RWPE2 (cell line): ENCODE measurements around the gene RAB1A.

Experiments
- ATAC-seq: fragments of 200-7000 bp; cut with Tn5 transposase; 3 replicates; pipeline ENCODE4 v1.9.1; 2021; ENCODE audit warnings: low read depth
- DNase-seq: peaks from one replicate; pipeline ENCODE4 v3.0.0-alpha.2; 2020; ENCODE audit warnings: low spot score
- H3K27ac ChIP-seq: fragments of 450-650 bp; 2 replicates; pipeline ENCODE4 v1.5.1; 2017; ENCODE audit warnings: mild to moderate bottlenecking; ENCODE audit not compliant: poor library complexity, severe bottlenecking
- H3K27me3 ChIP-seq: fragments of 250-450 bp; sonication (Bioruptor Pico); 2 replicates; pipeline ENCODE4 v1.5.1; 2021; ENCODE audit warnings: mild to moderate bottlenecking, moderate library complexity; ENCODE audit not compliant: insufficient read depth, poor library complexity, severe bottlenecking
- H3K36me3 ChIP-seq: fragments of 250-450 bp; sonication (Bioruptor Pico); 2 replicates; pipeline ENCODE4 v1.5.1; 2020; ENCODE audit warnings: low read depth, mild to moderate bottlenecking, moderate library complexity
- H3K4me1 ChIP-seq: fragments of 250-450 bp; sonication (Bioruptor Pico); 2 replicates; pipeline ENCODE4 v1.5.1; 2021; ENCODE audit warnings: mild to moderate bottlenecking, moderate library complexity; ENCODE audit not compliant: insufficient read depth, poor library complexity, severe bottlenecking
- H3K4me3 ChIP-seq: fragments of 250-450 bp; sonication (Bioruptor Pico); 2 replicates; pipeline ENCODE4 v1.5.1; 2021; ENCODE audit warnings: mild to moderate bottlenecking, moderate library complexity; ENCODE audit not compliant: severe bottlenecking
- H3K9me3 ChIP-seq: fragments of 250-450 bp; sonication (Bioruptor Pico); 2 replicates; pipeline ENCODE4 v1.5.1; 2021; ENCODE audit warnings: mild to moderate bottlenecking, moderate library complexity; ENCODE audit not compliant: severe bottlenecking
- CTCF ChIP-seq: fragments of 450-650 bp; IDR thresholded peaks from one replicate; pipeline ENCODE4 v1.5.1; 2017; ENCODE audit warnings: mild to moderate bottlenecking, moderate library complexity; ENCODE audit not compliant: poor library complexity, severe bottlenecking

RAB1A gene

DNA sequence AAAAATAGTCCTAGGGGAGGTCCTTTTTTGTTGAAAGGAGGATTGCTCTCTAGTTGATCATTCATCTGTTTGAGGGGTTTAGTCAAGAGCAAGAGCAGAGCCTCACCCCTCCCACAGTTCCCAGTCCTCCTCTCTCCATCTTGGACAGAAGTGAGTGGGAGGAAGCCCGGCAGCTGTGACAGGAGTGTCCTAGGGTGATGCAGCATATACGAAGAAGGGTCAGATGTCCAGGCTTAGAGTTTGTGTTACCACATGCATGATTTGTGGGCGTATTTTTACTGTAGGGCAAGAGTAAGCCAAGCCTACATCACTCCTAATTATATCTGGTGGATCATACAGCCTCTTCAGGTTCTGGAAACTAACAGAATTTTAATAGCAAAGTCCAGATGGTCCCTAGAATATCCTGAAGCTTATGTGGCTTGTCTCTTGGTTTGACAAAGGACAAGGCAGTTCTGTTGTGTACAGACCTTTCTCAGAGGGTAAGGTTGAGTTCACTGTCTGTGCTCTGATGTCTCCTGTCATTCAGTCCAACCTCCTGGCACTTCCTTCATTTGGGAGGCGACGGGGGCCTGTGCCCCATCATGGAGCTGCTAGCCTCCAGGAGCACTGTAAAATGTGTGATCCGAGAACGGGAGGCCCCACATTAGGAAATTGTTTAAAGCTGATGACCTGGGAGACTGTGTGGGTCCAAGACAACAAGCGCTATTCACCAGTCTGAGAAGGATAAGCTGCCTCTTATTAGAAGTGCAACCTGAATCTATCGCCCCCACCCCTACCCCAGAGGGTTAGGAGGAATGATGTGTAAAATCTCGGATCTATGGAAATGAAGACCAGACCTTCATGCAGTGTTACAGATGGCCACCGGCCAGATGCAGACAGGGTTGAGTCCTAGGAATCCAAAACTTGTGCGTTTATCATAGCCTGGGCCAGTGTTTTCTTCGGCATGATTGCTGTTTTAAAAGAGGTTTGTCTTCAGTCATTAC is 66.8 kb downstream of the RAB1A start:
- TF ChIP-seq CTCF, result no peak
- H3K4me3 ChIP-seq, result no peak overlapping the region
- peaks cover 26% of the 10 kb centered on the region for H3K4me1 ChIP-seq
- ATAC-seq (no peak), DNase-seq (no peak)
- H3K27me3 ChIP-seq, result no peaks in the 10 kb centered on the region
- H3K27ac ChIP-seq, result no peak overlapping the region
- no peaks in the 10 kb centered on the region for H3K9me3 ChIP-seq
- H3K36me3 ChIP-seq, result no peaks in the 10 kb centered on the region

- Histone ChIP-seq H3K4me1 (peaks cover 26% of the 10 kb centered on the region), H3K27ac (no peak overlapping the region), H3K9me3 (no peaks in the 10 kb centered on the region), H3K27me3 (no peaks in the 10 kb centered on the region), H3K4me3 (no peak overlapping the region), H3K36me3 (no peaks in the 10 kb centered on the region)
- no peak for TF ChIP-seq CTCF
- no peak for ATAC-seq
- DNase-seq, result no peak
Observed at GRCh38 chr2:65061910-65062339, 68.0 kb downstream of the RAB1A start.

GRCh38 chr2:65061146-65061909 is 68.6 kb downstream of the RAB1A start:
- ATAC-seq, result no peak
- DNase-seq, result no peak
- Histone ChIP-seq H3K27me3 (no peaks in the 10 kb centered on the region), H3K9me3 (no peaks in the 10 kb centered on the region), H3K4me3 (no peak overlapping the region), H3K36me3 (no peaks in the 10 kb centered on the region), H3K27ac (no peak overlapping the region), H3K4me1 (peaks cover 26% of the 10 kb centered on the region)
- no peak for TF ChIP-seq CTCF

GRCh38 chr2:65059071-65059470 is 70.8 kb downstream of the RAB1A start:
- Histone ChIP-seq H3K36me3 (no peaks in the 10 kb centered on the region), H3K4me3 (no peak overlapping the region), H3K27me3 (no peaks in the 10 kb centered on the region), H3K27ac (no peak overlapping the region), H3K9me3 (no peaks in the 10 kb centered on the region), H3K4me1 (peaks cover 11% of the 10 kb centered on the region)
- no peak for ATAC-seq
- DNase-seq, result no peak
- TF ChIP-seq CTCF, result no peak
